ENCODE measurements around the gene SMAD5.
A peak's percentile ranks its signal among the peaks of the same experiment; 100 is the strongest.

The SMAD5 gene

DNA sequence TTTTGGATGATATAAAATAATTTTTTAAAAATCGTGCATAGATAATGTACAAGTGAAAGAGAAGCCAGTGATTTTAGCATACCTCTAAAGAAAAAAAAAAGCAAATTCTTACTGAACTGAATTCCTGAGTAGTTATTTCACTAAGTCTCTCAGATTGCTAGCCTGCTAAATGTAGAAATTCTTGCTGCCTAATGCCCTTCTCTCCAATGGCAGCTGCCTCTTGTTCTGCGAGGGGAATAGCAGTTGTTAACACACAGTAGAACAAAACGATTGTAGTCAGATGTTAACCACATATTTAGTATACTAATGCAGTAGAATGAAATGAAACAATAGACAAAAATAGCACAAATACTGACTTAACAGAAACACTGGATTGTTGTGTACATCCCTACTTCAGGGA lies 26.8 kb downstream of the SMAD5 start:
- Histone ChIP-seq H3K79me2 (ENCODE audit: insufficient read depth, low read length) (peaks cover 10% of the 10 kb centered on the region; the same call in 1 of the 2 replicates), H3K4me2 (ENCODE audit: low read length) (no peak overlapping the region), H2AFZ (ENCODE audit: low read length) (no peak overlapping the region), H3K9me2 (ENCODE audit: low read depth, low read length) (no peaks in the 10 kb centered on the region), H3F3A (ENCODE audit: insufficient read depth, low read length) (no peaks in the 10 kb centered on the region), H3K36me3 (ENCODE audit: insufficient read depth, low read length) (peaks cover 74% of the 10 kb centered on the region), H3K27ac (ENCODE audit: low read depth, low read length, poor library complexity, severe bottlenecking) (no peak overlapping the region), H3K27me3 (ENCODE audit: insufficient read depth, low read length) (no peaks in the 10 kb centered on the region), H3K9me3 (ENCODE audit: low read length) (no peaks in the 10 kb centered on the region), H4K20me1 (ENCODE audit: insufficient read depth, low read length) (no peaks in the 10 kb centered on the region), H3K4me1 (ENCODE audit: insufficient read depth, low read length, severe bottlenecking) (peaks cover 36% of the 10 kb centered on the region), H3K9ac (ENCODE audit: low read length) (no peak overlapping the region), H3K4me3 (ENCODE audit: low read depth, low read length, poor library complexity, severe bottlenecking) (no peak overlapping the region)
- no peak for TF ChIP-seq EZH2 (IDR thresholded peaks at IDR 0.05; ENCODE audit: borderline replicate concordance, low read length)
- TF ChIP-seq, protein P1, sequence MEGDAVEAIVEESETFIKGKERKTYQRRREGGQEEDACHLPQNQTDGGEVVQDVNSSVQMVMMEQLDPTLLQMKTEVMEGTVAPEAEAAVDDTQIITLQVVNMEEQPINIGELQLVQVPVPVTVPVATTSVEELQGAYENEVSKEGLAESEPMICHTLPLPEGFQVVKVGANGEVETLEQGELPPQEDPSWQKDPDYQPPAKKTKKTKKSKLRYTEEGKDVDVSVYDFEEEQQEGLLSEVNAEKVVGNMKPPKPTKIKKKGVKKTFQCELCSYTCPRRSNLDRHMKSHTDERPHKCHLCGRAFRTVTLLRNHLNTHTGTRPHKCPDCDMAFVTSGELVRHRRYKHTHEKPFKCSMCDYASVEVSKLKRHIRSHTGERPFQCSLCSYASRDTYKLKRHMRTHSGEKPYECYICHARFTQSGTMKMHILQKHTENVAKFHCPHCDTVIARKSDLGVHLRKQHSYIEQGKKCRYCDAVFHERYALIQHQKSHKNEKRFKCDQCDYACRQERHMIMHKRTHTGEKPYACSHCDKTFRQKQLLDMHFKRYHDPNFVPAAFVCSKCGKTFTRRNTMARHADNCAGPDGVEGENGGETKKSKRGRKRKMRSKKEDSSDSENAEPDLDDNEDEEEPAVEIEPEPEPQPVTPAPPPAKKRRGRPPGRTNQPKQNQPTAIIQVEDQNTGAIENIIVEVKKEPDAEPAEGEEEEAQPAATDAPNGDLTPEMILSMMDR (IDR thresholded peaks at IDR 0.05; ENCODE audit: low read length): no peak

DNA sequence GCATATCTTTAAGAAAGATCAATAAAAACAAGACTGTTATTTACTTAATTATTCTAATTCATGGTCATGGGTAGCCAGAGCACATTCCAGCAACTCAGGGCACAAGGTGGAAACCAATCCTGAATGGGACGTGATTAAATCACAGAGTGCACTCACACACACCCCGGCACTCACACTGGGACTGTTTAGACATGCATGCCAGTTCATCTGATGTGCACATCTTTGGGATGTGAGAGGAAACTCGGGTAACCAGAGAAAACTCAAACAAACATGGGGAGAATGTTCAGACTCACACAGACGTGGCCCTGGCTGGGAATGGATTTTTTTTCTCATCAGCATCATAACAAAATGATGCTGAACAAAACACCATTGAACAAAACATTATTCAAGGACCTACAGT lies 29.4 kb downstream of the SMAD5 start:
- Histone ChIP-seq H4K20me1 (ENCODE audit: insufficient read depth, low read length) (no peaks in the 10 kb centered on the region), H3K9me3 (ENCODE audit: low read length) (no peaks in the 10 kb centered on the region), H3K36me3 (ENCODE audit: insufficient read depth, low read length) (peaks cover 54% of the 10 kb centered on the region; the same call in 1 of the 2 replicates), H3K4me1 (ENCODE audit: insufficient read depth, low read length, severe bottlenecking) (peaks cover 54% of the 10 kb centered on the region), H3K4me3 (ENCODE audit: low read depth, low read length, poor library complexity, severe bottlenecking) (no peak overlapping the region), H3K9ac (ENCODE audit: low read length) (no peak overlapping the region), H3K9me2 (ENCODE audit: low read depth, low read length) (no peaks in the 10 kb centered on the region), H2AFZ (ENCODE audit: low read length) (no peak overlapping the region), H3K27me3 (ENCODE audit: insufficient read depth, low read length) (no peaks in the 10 kb centered on the region), H3F3A (ENCODE audit: insufficient read depth, low read length) (no peaks in the 10 kb centered on the region), H3K79me2 (ENCODE audit: insufficient read depth, low read length) (peaks cover 5% of the 10 kb centered on the region; the same call in 1 of the 2 replicates), H3K4me2 (ENCODE audit: low read length) (no peak overlapping the region), H3K27ac (ENCODE audit: low read depth, low read length, poor library complexity, severe bottlenecking) (no peak overlapping the region)
- no peak for TF ChIP-seq EZH2 (IDR thresholded peaks at IDR 0.05; ENCODE audit: borderline replicate concordance, low read length)
- TF ChIP-seq, protein P1 (IDR thresholded peaks at IDR 0.05; ENCODE audit: low read length): no peak

DNA sequence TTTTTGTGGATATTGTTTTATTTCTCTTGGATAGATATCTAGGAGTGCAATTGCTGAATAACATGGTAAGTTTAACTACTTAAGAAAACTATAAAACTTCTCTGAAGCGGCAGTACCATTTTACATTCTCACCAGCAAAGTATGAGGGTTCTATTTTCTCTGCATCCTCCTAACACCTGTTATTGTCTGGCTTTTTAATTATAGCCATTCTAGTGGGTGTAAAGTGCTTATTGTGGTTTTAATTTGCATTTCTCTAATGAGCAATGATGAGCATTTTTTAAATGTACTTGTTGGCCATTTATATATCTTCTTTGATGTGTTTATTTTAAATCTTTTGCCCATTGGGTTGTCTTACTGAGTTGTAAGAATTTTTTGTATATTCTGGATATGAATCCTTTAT lies 31.6 kb downstream of the SMAD5 start:
- no peak overlapping the region for H2AFZ ChIP-seq (ENCODE audit: low read length)
- no peaks in the 10 kb centered on the region for H3F3A ChIP-seq (ENCODE audit: insufficient read depth, low read length)
- no peaks in the 10 kb centered on the region for H3K9me3 ChIP-seq (ENCODE audit: low read length)
- H3K36me3 ChIP-seq (ENCODE audit: insufficient read depth, low read length): peaks cover 60% of the 10 kb centered on the region; the same call in 1 of the 2 replicates
- H3K4me2 ChIP-seq (ENCODE audit: low read length): peak overlapping the region; percentile 37
- no peak overlapping the region for H3K4me3 ChIP-seq (ENCODE audit: low read depth, low read length, poor library complexity, severe bottlenecking)
- H3K9ac ChIP-seq (ENCODE audit: low read length): no peak overlapping the region
- H3K27ac ChIP-seq (ENCODE audit: low read depth, low read length, poor library complexity, severe bottlenecking): peak overlapping the region; percentile 51
- H3K4me1 ChIP-seq (ENCODE audit: insufficient read depth, low read length, severe bottlenecking): peaks cover 59% of the 10 kb centered on the region
- peaks cover 3% of the 10 kb centered on the region; the same call in 1 of the 2 replicates for H3K79me2 ChIP-seq (ENCODE audit: insufficient read depth, low read length)
- no peaks in the 10 kb centered on the region for H3K9me2 ChIP-seq (ENCODE audit: low read depth, low read length)
- H3K27me3 ChIP-seq (ENCODE audit: insufficient read depth, low read length): no peaks in the 10 kb centered on the region
- no peak for TF ChIP-seq EZH2 (IDR thresholded peaks at IDR 0.05; ENCODE audit: borderline replicate concordance, low read length)
- TF ChIP-seq, protein P1 (IDR thresholded peaks at IDR 0.05; ENCODE audit: low read length): no peak
- H4K20me1 ChIP-seq (ENCODE audit: insufficient read depth, low read length): no peaks in the 10 kb centered on the region
